Retina (tissue), 1 donor: Measurements from ENCODE around the gene GAS1.

ENCODE experiments used
- DNase-seq: peaks from one replicate; pipeline ENCODE4 v3.0.0-alpha.2; 2016

Gene GAS1, protein sequence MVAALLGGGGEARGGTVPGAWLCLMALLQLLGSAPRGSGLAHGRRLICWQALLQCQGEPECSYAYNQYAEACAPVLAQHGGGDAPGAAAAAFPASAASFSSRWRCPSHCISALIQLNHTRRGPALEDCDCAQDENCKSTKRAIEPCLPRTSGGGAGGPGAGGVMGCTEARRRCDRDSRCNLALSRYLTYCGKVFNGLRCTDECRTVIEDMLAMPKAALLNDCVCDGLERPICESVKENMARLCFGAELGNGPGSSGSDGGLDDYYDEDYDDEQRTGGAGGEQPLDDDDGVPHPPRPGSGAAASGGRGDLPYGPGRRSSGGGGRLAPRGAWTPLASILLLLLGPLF

DNA sequence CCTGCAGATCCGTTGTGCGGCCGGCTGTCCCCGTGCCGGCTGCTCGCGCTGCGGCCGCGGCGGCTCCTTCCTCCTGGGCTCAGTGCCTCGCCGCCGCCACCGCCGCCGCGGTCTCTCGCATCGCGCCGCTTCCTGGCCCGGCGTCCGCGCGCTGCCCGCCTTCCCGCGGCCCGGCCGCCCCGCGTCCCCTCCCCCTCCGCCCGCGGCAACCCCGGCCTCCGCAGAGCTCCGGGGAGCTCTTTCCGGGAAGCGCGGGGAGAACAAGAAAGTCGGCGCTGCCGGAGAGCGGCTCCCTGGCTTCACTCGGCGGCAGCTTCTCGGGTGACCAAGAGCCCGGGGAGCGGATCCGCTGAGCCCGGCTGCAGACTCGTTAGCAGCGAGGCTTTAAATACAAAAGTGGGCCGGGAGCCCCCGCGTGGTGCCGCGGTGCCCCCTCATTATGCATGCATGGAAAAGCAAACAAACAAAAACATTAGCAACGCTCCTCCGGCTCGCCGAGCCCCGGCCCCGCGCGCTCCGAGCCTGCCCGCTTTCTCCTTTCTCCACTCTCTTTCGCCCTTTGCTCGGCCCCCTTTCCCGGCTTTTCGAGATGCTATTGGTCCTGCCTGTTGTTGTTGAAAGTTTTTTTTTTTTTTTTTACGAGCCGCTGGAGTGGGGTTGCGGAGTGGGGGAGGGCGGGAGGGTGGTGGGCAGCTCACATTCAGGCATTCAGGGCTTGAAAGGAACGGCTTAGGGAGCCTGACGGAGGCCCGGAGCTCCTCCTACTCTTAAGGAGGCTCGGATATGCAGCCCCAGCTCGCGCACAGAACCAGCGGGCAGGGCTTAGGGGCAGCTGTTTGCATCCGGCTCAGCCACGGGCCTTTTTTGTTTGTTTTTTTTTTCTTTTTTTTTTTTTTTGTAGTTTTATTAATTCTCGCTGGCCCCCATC lies at the start of gene GAS1:
Gene GAS1, minus strand, starts transcription at position 361 of the 928 bp plus-strand sequence. CDS start 727 bp downstream, outside the sequence.
- peak; percentile 97 for DNase-seq

DNA sequence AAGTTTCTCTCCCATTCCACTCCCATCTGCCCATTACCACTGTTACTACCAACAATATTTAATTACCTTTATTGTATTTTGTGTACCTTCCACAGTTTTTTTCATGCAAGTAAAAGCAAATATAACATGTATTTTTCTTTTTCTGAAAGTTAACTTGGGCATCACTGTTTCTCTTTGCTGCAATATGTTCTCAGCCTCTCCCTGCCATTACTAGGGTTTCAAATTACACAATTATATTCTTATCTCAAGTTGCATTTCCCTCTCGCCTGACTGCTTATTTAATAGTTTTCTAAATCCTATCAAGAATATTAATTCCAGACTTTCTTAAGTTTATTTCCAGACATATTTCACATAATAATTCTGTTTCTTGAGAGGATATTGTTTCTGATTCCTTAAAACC lies 46.9 kb upstream of the GAS1 start:
- DNase-seq, result no peak

DNA sequence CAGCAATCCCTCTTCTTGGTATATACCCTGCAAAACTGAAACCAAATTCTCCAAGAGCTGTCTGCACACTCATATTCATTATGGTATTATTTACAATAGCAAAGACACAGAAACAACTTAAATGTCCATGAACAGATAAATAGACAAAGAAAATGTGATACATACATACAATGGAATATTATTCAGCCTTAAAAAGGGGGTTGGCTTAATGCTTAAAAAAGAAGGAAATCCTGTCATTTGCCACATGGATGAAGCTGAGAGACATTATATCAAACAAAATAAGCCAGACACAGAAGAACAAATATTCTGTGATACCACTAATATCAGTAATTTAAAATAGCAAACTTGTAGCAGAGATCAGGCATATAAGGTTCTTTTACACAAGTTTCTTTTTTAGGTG lies 46.5 kb upstream of the GAS1 start:
- DNase-seq, result no peak

DNA sequence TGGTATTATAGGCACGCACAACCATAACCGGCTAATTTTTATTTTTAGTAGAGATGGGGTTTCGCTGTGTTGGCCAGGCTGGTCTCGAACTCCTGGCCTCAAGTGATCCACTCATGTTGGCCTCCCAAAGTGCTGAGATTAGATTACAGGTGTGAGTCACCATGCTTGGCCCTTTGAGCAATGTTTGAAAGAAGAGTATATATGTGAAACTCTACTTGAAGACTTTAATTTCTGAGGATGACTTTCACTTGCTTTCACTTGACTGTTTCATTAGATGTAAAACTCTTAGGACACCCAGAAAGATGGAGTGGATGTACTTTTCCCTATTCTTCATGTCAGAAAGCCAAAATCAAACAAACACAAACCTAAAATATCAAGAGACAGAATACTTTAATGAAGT lies 43.8 kb upstream of the GAS1 start:
- no peak for DNase-seq

DNA sequence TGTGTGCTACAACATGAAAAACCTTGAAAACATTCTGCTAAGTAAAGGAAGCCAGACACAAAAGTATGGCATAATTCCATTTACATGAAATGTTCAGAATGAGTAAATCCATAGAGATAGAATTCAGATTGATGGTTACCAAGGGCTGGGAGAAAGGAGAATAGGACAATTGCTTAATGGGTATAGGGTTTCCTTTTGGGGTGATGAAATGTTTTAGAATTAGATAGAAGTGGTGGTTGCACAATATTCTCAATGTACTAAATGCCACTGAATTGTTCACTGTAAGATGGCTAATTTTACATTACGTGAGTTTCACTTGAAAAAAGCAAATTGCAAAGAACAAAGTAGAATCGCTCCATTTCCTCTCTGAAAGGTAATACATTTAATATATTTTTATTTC lies 43.0 kb upstream of the GAS1 start:
- no peak for DNase-seq

DNA sequence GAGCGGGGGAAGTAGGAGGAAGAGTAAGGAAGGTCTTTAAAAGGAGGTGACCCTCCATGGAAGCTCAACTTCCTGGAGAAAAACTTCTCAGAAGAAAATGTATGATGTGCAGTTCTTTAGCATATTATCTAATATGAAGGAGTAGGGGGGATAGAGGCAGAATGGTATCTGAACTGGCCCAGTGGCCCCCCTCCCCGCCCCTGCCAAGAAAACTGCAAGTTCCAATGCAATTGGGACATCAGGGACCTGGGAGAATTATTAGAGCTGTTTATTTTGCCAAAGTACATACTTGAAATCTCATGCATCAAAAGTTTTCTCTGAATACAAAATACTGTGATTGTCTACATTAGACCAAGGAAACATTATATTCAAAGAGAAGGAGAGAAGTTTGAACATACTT lies 40.6 kb upstream of the GAS1 start:
- DNase-seq, result no peak

DNA sequence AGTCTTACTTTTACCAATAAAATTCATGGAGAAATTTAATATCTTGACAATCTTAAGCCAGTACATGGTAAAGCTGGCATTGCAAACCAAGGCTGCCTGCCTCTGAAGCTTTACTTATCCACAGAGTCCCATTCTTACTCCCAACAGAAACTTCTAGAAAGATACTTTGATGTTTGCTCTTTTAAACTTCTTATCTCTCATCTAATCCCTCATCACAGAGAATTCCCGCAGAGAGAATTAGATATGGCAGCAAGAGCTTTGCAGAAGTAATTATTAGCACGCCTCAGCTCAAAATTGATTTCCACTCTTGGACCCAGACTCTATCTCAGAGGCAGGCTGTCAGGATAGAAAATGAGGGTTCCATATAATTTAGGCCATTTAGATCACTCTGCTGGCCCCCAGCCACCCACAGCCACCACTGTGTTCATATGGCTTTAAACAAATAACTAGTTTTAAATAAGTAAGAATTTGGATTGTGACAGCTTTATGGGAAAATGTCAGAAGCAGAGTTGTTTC lies 37.9 kb upstream of the GAS1 start:
- no peak for DNase-seq

DNA sequence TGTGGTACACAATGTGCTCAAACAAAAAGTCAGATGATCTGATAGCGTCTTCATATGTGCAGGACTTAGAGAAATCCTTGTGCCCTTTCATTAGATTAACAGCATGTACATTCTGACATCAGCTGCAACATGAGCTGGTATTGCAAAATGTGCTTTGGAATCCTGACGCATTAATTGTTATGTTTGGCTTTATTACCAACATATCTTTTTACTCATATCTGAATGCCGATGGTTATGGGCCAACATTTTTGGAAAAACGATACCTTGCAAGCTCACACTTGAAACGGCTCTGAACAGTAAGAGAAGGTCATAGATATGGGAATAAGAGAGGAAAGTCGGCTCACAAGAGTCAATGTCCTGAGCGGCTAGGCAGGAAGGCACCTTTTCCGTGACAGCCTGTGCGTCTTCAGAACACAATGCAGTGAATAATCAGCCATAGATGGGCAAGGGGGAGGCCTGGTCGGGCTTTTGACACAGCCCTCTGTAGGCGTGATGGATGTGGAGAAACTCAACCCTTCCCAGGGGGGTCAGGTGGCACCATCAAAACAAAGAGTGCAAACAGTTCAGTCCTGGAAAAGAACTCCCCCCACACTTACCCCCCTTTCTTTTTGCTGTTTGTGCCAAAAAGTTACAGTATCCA lies 36.4 kb upstream of the GAS1 start:
- no peak for DNase-seq

DNA sequence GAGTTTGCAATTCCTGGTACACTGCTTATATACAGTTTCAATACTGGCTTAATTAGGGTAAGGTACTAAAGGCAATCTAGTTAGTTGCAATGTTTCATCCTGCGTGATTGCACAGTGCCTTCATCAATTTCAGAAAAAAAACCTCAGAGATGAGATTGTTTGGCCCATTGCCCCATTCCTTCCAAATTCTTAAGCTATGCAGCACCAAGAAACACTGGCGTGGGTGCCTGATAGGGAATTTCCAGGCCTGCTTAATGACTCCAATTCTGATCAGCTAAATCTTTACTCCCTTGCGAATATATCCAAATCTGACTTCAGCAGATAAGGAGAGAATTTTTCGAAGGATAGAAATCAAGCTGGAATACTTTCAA lies 35.9 kb upstream of the GAS1 start:
- no peak for DNase-seq

DNA sequence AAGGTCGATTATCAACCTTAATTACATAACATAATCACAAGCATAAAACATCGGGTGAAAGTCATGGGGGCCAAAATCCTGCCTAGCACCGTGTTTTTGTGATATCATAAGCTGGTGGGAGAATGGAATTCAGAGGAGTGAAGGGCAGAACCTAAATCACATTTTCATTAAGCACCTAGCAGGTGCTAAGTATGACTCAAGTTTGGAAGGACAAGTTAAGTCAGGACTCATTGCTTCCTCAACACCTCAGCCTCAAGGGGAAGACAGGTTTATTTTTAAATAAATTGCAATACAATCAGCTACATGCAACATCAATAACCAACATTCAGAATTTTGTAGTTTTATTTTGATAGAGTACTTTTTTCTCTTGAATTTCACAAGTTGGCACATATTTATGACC lies 33.5 kb upstream of the GAS1 start:
- no peak for DNase-seq

DNA sequence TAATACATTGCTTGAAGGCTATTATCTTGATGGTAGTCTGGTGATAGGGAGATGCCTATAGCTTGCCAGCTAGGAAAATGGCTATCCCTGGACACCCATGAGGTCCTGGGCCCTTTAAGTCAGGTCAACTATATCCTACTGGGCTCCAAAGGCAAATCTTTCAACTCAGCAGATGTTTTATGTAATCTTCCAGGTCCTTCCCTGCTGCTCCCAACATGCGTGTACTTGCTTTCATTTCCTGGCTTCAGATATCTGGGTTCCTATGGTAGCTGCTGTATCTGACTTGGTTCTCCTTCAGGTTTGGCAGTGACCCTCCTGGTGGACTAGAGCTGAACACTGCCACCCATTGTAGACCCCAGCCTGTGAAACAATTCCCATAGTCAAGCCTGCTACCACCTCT lies 32.4 kb upstream of the GAS1 start:
- no peak for DNase-seq

DNA sequence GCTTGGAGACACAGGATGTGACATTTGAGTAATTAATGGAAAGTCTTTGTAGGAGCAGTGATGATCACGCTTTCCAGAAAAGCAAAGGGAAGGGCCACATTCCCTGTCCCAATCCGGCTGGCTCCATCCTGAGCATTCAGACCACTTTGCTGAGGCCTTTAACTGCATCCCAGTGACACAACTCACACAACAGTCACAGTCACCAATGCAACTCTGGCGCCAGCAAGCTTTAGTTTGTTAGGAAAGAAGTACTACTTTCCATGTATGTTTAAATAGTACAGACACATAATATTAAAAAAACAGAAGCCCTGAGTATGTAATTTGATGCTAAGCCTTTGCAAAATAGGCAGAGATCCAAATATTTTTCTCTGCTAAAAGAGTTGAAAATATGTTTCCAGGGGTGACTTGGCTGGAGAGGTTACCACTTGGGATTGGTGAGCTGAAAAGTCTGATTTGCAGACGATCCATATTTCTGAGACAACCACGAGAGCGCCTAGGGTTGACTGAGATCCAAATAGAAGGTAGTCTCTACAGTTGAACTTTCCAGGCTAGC lies 31.7 kb upstream of the GAS1 start:
- no peak for DNase-seq

DNA sequence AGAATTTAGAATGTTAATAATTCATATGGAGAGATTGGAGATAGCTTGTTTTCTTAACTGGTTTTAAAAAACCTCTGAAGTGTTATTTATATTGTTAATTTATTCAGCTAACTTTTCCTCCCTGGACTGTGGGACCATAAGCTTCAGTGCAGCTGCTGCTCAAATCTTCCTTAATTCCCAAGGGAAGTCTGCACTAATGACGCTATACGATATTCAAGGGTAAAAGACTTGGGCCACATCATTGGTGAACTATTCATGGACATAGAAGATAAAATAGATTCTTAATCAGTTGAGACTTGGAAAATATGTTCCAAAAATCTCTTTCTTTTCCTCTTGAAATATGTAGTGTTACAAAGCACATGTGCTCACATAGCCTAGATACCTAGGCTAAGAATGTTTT lies 31.1 kb upstream of the GAS1 start:
- DNase-seq, result no peak

DNA sequence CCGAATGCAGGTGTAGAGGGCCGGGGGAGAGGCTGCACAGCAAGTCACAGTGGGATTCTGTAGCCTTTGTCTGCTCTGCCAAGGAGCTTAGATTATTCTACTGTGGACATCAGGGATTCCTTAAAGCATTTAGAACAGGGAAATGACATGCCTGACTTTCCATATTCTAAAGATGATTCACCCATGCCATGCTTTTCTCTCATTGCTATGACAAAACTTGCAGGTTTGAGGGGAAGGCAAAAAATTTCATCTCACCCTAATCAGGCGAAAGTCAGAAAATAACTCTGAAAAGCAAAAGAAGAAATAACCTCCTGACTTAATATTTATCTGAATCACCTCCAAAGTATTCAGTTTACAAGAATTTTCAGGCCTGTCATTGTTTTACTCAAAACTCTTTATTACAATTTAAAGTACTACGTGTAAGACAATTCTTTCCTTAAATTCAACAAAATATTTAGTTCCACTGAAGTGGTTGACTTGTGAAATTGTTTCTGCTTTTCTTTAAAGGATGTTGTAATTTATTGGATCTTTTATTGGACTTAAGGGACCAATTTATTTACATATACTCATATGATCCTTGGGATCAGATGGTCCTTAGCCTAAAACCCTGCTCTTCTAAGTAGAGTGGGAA lies 30.0 kb upstream of the GAS1 start:
- no peak for DNase-seq

DNA sequence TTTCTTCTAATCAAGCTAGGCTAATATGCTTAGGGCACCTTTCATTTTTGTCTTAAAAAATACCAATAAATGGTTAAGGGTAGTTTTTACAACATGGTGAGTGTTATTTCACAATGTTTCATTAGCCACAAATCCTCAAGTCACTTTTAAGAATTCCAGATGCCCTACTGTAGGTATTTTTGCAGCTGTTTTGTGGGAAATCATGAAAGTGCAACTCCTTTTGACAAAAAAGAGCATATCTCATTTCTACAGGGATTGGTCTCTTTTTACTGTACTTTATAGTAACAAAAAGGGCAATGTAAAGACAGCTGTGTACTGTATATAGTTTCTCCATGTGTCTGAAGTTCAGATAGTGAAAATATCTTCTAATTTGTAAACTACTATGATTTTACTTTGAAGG lies 28.3 kb upstream of the GAS1 start:
- DNase-seq, result no peak

DNA sequence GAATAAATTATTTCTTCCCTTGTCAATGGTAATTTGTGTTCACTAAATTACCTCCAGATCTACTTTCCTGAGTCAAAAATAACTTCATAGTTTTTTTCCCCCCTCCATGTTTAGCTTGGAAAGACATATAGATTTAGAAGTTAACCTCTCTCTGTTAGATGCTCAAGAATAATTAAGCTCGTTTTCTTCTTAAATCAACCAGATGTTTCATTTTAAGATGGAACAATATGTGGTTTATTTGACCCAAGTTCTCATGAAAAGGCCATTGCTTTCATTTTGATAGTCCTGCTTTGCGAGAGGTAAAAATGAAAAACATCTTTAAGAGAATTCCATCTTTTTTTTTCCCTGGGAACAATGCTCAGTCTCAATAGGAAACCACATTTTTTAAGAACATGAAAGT lies 27.7 kb upstream of the GAS1 start:
- no peak for DNase-seq

DNA sequence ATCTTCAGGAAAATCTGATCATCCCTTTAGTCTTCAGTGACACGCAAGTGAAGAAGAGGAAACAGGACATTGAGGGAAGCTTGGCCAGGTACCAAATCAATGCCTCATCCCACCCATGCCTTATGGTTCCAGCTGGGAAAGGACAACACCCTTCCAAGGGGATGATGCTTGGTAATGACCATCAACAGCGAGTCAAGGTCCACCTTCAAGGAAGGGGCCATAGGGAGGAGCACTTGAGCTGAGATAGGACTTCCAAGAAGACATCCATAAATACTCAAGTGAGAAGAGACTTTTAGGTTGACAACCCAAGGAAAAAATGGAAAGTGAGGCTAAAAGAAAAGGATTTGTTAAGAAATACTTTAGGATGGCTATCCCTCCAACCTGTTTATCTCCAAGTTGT lies 27.1 kb upstream of the GAS1 start:
- DNase-seq, result no peak

DNA sequence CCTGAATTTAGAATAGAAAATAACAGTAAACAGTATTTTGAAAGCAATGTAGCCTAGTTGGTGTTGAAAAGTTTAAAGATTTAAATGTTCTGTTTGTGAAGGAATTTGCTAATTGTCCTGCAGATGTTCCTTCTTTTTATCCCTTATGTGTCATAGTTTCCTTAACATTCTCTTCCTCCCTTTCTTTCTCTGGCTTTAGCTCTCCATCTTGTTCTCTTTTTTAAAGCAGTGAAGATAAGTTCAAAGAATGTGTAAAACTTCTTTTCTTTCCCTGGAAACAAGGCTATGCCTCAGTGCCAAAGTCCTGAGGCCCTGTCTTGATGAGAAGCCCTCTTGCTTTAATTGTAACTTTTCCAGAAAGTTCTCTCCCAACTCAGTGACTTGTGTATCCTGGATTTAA lies 24.4 kb upstream of the GAS1 start:
- DNase-seq, result no peak

DNA sequence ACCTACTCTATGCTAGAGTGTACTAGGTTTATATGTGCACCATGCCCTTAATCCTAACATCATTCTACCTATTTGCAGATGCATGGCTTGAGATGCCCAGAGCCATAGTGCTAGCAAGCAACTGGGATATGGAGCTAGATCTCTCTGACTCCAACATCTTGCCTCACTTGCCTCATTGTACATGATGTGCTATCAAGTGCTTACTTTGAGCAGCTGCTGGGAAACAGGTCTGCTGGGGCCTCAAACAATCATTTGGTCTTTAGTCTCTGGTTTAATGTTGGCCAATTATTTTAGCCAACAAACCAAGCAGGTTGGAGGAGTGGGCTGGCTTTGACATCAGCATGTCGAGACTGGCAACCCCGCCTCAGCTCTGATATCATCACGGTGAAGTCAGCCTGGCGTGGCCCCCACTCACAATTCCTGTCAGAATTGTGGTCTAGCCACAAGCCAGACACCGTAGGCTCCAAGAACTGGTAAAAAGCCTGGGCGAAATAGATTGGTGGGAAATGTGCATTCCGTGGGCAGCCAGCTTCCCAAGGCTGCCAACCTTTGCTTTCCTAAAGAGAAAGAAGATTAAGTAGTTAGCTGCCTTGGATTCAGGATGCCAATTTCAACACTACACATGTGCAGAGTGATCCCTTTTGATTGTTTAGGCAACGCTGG lies 21.1 kb upstream of the GAS1 start:
- no peak for DNase-seq

DNA sequence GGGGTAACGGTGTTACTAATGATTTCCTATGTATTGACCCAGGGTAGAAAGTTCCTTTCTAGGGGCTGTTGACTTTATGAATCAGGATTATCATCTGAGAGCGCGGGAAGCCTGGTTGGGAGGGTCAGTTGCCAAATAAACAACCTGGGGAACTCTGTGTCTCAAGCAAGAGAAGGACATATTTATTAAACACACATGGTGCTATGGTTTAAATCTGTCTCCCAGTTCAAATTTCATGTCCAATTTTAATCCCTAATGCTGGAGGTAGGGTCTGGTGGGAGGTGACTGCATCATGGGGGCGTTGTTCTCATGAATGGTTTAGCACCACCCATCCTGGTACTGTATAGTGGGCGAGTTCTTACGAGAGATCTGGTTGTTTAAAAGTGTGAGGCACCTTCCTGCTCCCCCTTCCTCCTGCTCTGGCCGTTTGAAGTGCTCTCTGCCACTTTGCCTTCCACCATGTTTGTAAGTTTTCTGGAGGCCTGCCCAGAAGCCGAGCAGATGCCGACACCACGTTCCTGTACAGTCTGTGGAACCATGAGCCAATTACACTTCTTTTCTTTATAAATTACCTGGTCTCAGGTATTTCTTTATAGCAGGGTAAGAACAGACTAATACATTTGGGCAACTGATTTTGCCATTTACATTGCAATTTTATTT lies 19.7 kb upstream of the GAS1 start:
- DNase-seq, result no peak

DNA sequence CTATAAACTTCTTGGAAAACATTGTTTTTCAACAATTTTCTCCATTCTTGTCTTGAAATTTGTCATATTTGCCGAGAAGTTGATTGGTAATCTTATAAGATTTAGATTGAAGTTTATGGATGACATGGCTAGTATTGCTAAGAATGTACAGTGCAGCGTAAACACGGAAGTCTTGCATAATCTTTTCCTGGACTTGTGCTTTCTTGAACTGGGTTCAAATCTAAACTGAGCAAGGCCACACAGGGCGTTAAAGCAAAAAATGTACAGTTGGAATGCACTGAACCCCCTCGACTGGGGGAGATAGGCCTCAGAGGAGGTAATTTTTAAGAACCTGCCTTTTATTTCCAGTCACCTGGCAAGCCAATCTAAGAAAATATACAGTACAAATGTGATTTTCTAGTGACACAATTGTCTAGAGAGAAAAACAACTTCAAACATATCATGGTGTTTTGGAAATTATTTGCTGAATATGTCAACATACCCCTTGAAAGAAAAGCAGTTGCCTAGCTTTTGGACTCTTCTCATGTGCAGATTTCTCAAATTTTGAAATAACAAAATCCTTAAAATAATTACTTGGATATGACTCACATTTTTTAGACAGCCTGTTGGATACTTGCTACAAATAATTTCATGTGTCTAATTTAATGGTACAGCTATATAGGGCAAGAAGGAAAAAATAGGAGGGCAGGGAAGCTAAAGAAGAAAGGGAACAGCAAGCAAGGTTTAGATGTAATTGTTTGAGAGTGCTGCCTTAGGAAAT lies 18.5 kb upstream of the GAS1 start:
- no peak for DNase-seq
